CD4-positive, alpha-beta T cell treated with Interleukin-10 for 1 hour (primary cell): ENCODE results near the gene MUC5AC.
"Not testable (repeated sequence)": the region's sequence is repeated elsewhere in the genome, so short reads cannot be mapped to it uniquely, and the experiment has no call there.

ENCODE experiments used
- DNase-seq: peaks from one replicate; pipeline ENCODE4 v3.0.0-alpha.2; 2020

MUC5AC gene

DNA sequence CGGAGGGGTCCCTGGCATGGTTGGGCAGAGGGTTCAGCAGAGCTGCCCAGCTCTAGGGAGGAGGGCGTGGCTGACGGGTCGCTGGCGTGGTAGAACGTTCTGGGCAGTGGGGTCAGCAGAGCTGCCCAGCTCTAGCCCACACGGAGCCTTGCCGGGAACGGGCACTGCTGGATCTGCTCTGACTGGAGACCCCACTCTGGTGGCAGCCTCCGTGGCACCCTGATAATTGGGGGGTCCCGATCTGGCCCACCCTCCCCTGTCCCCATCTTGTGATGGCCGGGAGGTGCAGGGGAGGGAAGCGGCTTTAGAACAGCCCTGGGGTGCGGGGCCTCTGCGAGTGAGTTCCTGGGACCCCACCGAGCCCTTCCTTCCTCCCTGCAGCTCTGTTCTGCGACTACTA is 21.9 kb downstream of the MUC5AC start:
- no peak for DNase-seq

DNA sequence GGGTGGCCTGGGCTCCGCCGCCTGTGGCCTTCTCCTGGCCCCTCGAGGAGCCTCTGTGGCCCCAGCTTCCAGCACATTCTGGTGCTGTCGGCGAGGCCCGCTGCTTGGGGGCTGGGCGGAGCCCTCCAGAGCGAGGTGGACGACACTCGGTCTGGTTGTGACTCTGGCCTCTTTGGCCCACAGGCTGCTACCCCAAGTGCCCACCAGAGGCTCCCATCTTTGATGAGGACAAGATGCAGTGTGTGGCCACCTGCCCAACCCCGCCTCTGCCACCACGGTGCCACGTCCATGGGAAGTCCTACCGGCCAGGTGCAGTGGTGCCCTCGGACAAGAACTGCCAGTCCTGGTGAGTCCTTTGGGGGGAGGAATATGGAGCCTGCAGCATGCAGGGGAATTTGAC is 22.4 kb downstream of the MUC5AC start:
- no peak for DNase-seq

DNA sequence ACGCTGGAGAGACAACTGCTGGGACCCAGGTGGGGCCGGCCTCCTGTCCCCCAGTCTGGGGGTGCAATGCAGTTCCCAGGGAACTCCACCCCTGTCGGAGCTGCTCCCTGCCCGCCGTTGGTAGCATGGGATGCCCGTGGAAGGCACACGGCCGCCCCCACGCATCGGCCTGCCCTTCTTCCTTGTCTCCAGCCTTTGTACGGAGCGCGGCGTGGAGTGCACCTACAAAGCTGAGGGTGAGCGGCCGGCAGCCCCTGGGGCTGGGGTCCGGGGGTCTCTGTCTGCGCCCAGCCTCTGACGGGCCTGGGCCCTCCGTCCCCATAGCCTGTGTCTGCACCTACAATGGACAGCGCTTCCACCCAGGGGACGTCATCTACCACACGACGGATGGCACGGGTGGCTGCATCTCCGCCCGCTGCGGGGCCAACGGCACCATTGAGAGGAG is 23.2 kb downstream of the MUC5AC start:
- DNase-seq, result no peak

GRCh38 chr11:1181420-1181819 is 23.7 kb downstream of the MUC5AC start:
- DNase-seq, result no peak

- DNase-seq, result peak; percentile 1
Measured at GRCh38 chr11:1181853-1182535, 24.2 kb downstream of the MUC5AC start.

DNA sequence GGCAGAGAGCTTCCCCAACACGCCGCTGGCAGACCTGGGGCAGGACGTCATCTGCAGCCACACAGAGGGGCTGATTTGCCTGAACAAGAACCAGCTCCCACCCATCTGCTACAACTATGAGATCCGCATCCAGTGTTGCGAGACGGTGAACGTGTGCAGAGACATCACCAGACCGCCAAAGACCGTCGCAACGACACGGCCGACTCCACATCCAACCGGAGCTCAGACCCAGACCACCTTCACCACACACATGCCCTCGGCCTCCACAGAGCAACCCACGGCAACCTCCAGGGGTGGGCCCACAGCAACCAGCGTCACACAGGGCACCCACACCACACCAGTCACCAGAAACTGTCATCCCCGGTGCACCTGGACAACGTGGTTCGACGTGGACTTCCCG is 26.4 kb downstream of the MUC5AC start:
- not testable (repeated sequence) for DNase-seq

- not testable (repeated sequence) for DNase-seq
Measured at GRCh38 chr11:1188451-1189130, 30.8 kb downstream of the MUC5AC start.

DNA sequence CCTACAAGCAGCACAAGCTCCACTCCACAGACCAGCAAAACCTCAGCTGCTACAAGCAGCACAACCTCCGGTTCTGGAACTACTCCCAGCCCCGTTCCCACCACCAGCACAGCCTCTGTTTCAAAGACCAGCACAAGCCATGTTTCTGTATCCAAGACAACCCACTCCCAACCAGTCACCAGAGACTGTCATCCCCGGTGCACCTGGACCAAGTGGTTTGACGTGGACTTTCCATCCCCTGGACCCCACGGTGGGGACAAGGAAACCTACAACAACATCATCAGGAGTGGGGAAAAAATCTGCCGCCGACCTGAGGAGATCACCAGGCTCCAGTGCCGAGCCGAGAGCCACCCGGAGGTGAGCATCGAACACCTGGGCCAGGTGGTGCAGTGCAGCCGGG is 32.1 kb downstream of the MUC5AC start:
- DNase-seq, result not testable (repeated sequence)

DNA sequence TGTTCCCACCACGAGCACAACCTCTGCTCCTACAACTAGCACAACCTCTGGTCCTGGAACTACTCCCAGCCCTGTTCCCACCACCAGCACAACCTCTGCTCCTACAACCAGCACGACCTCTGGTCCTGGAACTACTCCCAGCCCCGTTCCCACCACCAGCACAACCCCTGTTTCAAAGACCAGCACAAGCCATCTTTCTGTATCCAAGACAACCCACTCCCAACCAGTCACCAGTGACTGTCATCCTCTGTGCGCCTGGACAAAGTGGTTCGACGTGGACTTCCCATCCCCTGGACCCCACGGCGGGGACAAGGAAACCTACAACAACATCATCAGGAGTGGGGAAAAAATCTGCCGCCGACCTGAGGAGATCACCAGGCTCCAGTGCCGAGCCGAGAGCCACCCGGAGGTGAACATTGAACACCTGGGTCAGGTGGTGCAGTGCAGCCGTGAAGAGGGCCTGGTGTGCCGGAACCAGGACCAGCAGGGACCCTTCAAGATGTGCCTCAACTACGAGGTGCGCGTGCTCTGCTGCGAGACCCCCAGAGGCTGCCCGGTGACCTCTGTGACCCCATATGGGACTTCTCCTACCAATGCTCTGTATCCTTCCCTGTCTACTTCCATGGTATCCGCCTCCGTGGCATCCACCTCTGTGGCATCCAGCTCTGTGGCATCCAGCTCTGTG is 34.2 kb downstream of the MUC5AC start:
- DNase-seq, result not testable (repeated sequence)

DNA sequence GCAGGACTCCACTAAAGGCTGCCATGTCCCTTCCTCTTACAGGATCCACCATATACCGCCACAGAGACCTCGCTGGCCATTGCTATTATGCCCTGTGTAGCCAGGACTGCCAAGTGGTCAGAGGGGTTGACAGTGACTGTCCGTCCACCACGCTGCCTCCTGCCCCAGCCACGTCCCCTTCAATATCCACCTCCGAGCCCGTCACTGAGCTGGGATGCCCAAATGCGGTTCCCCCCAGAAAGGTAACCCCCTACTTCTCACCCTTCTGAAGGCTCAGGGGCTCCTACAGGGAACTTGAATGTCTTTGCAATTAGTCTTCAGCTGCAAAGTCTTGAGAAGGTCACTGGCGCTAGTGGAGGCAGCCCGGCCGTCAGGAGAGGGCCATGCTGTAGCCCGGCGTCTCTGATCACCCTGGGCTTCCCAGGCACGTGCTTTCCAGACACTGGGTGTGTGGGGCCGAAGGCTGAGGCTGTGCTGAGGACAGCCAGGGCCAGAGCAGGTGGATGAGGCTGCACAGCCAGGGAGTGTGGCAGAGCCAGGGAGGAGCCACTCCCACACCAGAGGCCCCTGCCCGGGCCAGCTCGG is 35.1 kb downstream of the MUC5AC start:
- DNase-seq, result no peak

DNA sequence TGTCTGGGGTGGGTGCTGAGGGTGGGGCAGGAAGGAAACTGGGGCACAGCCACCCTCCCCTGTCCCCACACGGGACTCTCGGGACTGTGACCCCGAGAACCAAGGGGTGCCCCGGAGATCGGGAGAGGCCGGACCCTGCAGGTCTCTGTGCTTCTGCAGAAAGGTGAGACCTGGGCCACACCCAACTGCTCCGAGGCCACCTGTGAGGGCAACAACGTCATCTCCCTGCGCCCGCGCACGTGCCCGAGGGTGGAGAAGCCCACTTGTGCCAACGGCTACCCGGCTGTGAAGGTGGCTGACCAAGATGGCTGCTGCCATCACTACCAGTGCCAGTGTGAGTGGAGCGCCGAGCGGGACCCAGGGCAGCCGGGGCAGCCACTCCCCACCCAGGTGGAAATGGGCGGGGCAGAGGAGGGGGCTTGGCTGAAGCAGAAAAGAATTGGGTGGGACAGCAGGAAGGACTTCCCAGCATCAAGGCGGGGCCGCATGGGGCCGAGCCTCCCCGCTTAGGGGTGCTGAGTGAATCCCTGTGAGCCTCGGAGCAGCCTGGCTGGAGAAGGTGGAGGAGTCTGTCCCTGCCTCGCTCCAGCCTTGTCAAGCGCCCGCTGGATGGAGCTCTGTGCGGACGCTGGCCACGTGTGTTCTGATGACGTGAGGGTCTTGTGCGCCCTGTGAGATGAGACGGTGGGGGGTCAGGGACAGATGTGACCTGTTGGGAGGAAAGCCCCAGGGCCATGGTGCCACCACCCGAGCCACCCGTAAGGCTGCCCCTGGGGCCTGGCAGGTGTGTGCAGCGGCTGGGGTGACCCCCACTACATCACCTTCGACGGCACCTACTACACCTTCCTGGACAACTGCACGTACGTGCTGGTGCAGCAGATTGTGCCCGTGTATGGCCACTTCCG is 35.8 kb downstream of the MUC5AC start:
- no peak for DNase-seq

DNA sequence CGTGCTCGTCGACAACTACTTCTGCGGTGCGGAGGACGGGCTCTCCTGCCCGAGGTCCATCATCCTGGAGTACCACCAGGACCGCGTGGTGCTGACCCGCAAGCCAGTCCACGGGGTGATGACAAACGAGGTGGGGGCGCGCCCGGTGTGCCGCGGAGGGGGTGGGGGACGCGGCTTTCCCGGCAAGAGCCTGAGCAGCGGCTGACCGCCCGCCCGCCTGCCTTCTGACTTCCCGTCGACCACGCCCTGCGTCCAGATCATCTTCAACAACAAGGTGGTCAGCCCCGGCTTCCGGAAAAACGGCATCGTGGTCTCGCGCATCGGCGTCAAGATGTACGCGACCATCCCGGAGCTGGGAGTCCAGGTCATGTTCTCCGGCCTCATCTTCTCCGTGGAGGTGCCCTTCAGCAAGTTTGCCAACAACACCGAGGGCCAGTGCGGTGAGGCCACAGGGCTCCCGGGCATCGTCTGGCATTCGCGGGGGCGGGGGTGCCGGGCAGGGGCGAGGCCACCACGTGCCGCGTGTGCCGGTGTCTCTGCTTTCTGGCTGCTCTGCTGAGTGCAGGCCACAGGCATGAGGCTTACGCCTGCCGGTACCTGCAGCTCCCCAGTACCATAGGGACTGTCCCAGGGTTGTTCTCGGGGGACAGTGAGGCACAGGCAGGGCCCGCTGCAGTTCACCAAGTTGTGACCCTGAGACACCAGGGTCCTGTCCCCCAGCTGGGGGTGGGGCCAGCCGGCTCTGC is 36.7 kb downstream of the MUC5AC start:
- DNase-seq, result no peak

- DNase-seq, result no peak
Measured at GRCh38 chr11:1194977-1195681, 37.4 kb downstream of the MUC5AC start.

DNA sequence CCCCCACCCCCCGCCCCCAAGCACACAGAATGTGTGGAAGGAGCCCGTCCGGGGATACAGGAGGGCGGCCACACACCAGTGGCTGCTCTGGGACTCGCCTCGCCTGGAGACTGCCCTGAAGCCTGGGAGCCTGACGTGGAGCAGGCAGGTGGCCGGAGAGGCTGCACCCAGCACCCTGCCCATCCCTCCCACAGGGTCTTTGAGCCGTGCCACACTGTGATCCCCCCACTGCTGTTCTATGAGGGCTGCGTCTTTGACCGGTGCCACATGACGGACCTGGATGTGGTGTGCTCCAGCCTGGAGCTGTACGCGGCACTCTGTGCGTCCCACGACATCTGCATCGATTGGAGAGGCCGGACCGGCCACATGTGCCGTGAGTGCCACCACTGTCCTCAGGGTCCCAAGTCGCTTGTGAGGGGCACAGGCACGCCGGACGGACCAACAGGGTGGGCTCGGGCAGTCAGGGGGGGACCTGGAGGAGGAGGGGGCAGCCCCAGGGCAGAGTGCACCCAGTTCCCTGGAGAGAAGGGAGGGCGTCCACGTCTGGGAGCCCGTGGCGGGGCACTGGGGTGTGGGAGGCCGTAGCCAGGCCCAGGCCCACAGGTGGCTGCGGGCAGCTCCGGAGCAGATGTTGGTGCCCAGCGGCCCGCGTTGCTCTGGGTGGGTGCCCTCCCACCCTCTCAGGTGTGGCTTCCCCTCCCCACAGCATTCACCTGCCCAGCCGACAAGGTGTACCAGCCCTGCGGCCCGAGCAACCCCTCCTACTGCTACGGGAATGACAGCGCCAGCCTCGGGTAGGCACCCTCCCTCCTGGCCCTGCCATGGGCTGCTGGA is 38.1 kb downstream of the MUC5AC start:
- DNase-seq, result no peak

- no peak for DNase-seq
Measured at GRCh38 chr11:1196516-1197391, 39.0 kb downstream of the MUC5AC start.

DNA sequence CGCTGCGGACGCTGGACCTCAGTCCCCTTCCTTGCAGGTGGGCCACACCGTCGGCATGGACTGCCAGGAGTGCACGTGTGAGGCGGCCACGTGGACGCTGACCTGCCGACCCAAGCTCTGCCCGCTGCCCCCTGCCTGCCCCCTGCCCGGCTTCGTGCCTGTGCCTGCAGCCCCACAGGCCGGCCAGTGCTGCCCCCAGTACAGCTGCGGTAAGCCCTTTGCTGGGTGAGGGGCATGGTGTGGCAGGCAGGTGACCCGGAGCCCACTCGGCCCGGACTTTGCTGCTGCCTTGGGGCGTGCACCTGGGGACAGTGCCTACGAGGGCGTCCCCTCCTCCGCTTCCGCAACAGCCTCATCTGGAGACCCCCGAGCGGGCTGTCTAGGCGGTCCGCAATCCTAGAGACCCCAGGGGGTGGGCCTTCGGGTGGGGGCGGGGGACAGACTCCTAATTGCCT is 39.7 kb downstream of the MUC5AC start:
- DNase-seq, result no peak

- DNase-seq, result no peak
Measured at GRCh38 chr11:1197886-1198560, 40.3 kb downstream of the MUC5AC start.

DNA sequence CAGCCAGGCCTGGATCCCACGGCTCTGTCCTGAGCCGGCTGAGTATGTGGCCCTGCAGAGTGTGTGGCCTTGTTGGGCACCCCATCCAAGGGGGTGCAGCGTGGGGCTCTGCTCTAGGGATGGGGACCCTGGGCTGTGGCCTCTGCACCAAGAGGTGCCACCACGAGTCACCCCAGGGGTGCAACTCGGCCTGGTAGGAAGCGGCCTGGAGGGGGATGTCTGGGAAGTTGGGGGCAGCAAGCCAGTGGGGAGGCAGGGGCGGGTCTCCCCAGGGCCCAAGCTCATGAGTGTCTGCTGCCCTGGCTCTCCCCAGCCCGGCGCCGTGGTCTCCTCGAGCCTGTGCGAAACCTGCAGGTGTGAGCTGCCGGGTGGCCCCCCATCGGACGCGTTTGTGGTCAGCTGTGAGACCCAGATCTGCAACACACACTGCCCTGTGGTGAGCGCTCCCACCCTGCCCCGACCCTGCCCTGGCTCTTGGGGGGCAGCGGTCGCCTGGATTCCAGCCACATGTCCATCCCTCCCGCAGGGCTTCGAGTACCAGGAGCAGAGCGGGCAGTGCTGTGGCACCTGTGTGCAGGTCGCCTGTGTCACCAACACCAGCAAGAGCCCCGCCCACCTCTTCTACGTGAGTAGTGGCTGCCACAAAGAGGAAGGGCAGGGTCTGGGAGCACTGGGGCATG is 40.9 kb downstream of the MUC5AC start:
- DNase-seq, result no peak
